Adrenal gland (tissue), 12 donors: ENCODE measurements around the gene DSCAML1. TPM values are rescaled to one million over a fixed set of nuclear protein-coding genes. Genes with fewer than 3 reads are reported as not detected.

Experiments
- DNase-seq, 7 donors: peaks; one replicate each; pipeline ENCODE4 v3.0.0-alpha.2; 2019 to 2020
- H3K27ac ChIP-seq, 5 donors: fragments of 200-600 bp; sonication (generic) in 4 of 5; 1 replicate in 3 of 5; 2 replicates in 2 of 5; pipeline versions ENCODE4 v1.5.1 to v1.8.0; 2016 to 2020; ENCODE audit warnings: mild to moderate bottlenecking in 1 of 5
- H3K27me3 ChIP-seq: fragments of 200-600 bp; 2 replicates; pipeline ENCODE4 v1.8.0; 2021
- H3K36me3 ChIP-seq, 2 donors: fragments of 200-600 bp; replicated peaks in 1 of 2; 1 replicate in 1 of 2; 2 replicates in 1 of 2; pipeline versions ENCODE4 v1.5.1 to v1.8.0; 2018 to 2022
- H3K4me1 ChIP-seq, 2 donors: fragments of 200-600 bp; replicated peaks in 1 of 2; 1 replicate in 1 of 2; 2 replicates in 1 of 2; pipeline versions ENCODE4 v1.5.1 to v1.8.0; 2018 to 2021
- H3K4me3 ChIP-seq, 4 donors: fragments of 200-600 bp; sonication (generic) in 3 of 4; one replicate each; pipeline ENCODE4 v1.5.1; 2016 to 2018
- H3K9me3 ChIP-seq, 3 donors: fragments of 200-600 bp; sonication (generic) in 1 of 3; replicated peaks in 1 of 3; 1 replicate in 2 of 3; 2 replicates in 1 of 3; pipeline versions ENCODE4 v1.5.1 to v1.8.0; 2016 to 2021
- POLR2A ChIP-seq, 2 donors: fragments of 450-650 bp; IDR thresholded peaks; one replicate each; pipeline ENCODE4 v1.6.1; 2017; ENCODE audit warnings: antibody characterized with exemption in 2 of 2, mild to moderate bottlenecking in 2 of 2, moderate library complexity in 1 of 2
- WGBS, 4 donors: extraction: QIAGEN DNeasy Blood & Tissue Kit in 2 of 4; methylation state at CpG; one replicate each; pipeline versions ENCODE4 v1.1.5 to v1.1.7; 2013 to 2017; 5-methylcytosine and 5-hydroxymethylcytosine counted together
- intact Hi-C, 2 donors: fragments of 100-400 bp; cut with DNase I; formaldehyde crosslinking; loops; one replicate each; pipeline versions ENCODE4 v1.14.1 to v1.15.0; 2022 to 2023
- polyA plus RNA-seq, 3 donors: library from polyadenylated mRNA; stranded (reverse); fragments of 200-250 nt in 2 of 3; fragments of 350-450 nt in 1 of 3; fragmentation: Illumina TruSeq in 1 of 3; extraction: RNeasy Lipid Tissue Mini Kit (QIAGEN cat#74804) in 1 of 3; gene quantifications; one replicate each; pipeline ENCODE4 v1.2.3, GENCODE V29; 2013 to 2014
- total RNA-seq, 9 donors: library from RNA; depleted of rRNA in 4 of 9; stranded (reverse); fragments of >200 nt in 4 of 9; fragments of 120-200 nt in 1 of 9; fragmentation: NEBNext Ultra II Directional in 1 of 9; extraction: Animal tissue kit (Norgen Biotek cat#: 25700) in 1 of 9; gene quantifications; one replicate each; pipeline versions ENCODE4 v1.1.0 to v1.2.4, GENCODE V29; 2013 to 2023
- TF ChIP-seq, protein P1 (sequence below), 6 experiments: fragments of 450-650 bp in 4 of 6; fragments of 200-600 bp in 2 of 6; sonication (generic) in 1 of 6; IDR thresholded peaks; 1 replicate in 5 of 6; 2 replicates in 1 of 6; pipeline versions ENCODE4 v1.5.1 to v1.8.0; 2016 to 2021; ENCODE audit warnings: antibody characterized with exemption in 6 of 6, mild to moderate bottlenecking in 2 of 6, moderate library complexity in 1 of 6
- donor health status: healthy with polysubstance abuse.
- donor health status: Bipolar disorder and iron deficiency.
- donor health status: DM: yes; HTN: yes; CAD: no.
- donor health status: DM: no; HTN: no; CAD: no.
- donor health status: DM: no; HTN: no; CAD: no.
- donor health status: DM: yes; HTN: yes; CAD: no.

The DSCAML1 gene
- total and polyA plus RNA-seq, 12 donors, result 0.09 to 1.9 (median 0.55) TPM; not detected in 1

DNA sequence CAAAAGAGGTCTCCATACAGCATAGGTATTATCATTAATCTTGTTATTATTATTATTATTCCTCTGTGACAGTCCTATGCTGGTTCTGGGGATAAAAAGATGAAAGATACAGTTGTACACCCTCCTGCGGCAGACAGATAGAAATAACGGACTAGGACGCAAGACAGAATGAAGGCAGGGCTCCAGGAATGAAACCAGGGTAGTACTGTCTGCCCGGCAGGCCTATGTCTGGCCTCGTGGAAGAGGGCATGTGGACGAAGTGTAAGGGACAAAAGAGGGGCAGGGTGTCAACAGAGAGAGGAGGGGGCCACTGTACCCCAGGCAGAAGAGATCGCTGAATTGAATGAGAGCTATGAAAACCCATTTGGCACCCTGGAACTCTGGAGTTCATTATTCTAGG, 25.2 kb downstream of the DSCAML1 start:
- WGBS, 4 donors, result 84 to 91% (median 88%) methylated on average over 7 of the region's 7 CpGs
- Histone ChIP-seq H3K9me3 (no peaks in the 10 kb centered on the region), H3K4me1 (no peaks in the 10 kb centered on the region), H3K27me3 (no peaks in the 10 kb centered on the region), H3K27ac (no peak overlapping the region), H3K36me3 (no peaks in the 10 kb centered on the region), H3K4me3 (no peak overlapping the region)
- DNase-seq, result no peak
- no peak for TF ChIP-seq POLR2A (IDR thresholded peaks at IDR 0.05)
- TF ChIP-seq, protein P1, sequence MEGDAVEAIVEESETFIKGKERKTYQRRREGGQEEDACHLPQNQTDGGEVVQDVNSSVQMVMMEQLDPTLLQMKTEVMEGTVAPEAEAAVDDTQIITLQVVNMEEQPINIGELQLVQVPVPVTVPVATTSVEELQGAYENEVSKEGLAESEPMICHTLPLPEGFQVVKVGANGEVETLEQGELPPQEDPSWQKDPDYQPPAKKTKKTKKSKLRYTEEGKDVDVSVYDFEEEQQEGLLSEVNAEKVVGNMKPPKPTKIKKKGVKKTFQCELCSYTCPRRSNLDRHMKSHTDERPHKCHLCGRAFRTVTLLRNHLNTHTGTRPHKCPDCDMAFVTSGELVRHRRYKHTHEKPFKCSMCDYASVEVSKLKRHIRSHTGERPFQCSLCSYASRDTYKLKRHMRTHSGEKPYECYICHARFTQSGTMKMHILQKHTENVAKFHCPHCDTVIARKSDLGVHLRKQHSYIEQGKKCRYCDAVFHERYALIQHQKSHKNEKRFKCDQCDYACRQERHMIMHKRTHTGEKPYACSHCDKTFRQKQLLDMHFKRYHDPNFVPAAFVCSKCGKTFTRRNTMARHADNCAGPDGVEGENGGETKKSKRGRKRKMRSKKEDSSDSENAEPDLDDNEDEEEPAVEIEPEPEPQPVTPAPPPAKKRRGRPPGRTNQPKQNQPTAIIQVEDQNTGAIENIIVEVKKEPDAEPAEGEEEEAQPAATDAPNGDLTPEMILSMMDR (IDR thresholded peaks at IDR 0.05), result no peak
- intact Hi-C loops, result no loop called here

DNA sequence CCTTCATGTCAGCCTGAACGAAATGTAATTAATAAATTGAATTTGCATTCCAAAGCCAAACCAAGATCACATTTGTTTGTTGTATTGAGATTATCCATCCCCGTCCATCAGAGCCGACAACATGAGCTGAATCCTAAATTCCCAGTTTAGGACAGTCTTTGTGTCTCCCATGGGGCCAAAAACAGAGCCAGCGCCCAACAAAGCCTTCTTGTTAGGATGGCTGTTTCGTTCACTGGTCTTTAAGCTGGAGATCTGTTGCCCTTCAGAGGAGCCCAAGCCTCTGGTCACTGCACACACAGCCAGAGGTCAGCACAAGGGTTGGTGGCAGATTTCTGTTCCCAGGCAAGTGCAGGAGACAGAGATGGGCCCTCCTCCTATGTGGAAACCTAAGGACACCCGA, 25.8 kb downstream of the DSCAML1 start:
- Histone ChIP-seq H3K9me3 (no peaks in the 10 kb centered on the region), H3K36me3 (no peaks in the 10 kb centered on the region), H3K4me1 (no peaks in the 10 kb centered on the region), H3K27ac (no peak overlapping the region), H3K4me3 (no peak overlapping the region), H3K27me3 (no peaks in the 10 kb centered on the region)
- DNase-seq, result no peak
- 81 to 87% (median 86%) methylated on average over 6 of the region's 6 CpGs for WGBS, 4 donors
- TF ChIP-seq, protein P1 (IDR thresholded peaks at IDR 0.05), result no peak
- no peak for TF ChIP-seq POLR2A (IDR thresholded peaks at IDR 0.05)
- intact Hi-C loops, result no loop called here

DNA sequence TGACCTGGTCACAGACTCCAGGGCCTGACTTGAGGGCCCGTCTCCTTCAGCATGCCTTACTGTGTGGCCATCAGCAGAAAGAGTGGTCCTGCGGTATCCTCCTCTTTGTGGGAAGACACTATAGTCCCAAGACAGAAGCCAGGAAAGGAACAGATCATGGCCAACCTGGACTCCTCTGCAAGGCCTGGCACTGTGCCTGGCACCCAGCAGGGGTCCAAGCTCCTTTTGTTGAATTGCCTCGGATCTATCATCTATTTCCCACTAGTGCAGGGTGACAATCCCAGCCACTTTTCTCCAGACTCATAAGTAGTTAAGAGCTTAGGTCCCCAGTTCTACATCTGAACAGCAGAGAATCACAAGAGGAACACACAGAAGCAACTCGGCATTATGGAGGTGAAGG, 27.0 kb downstream of the DSCAML1 start:
- Histone ChIP-seq H3K4me3 (no peak overlapping the region), H3K4me1 (no peaks in the 10 kb centered on the region), H3K27me3 (peaks cover 5% of the 10 kb centered on the region), H3K36me3 (no peaks in the 10 kb centered on the region), H3K9me3 (no peaks in the 10 kb centered on the region), H3K27ac (no peak overlapping the region)
- WGBS, 4 donors, result 84 to 89% (median 87%) methylated on average over 4 of the region's 4 CpGs
- intact Hi-C loops, result no loop called here
- no peak for TF ChIP-seq POLR2A (IDR thresholded peaks at IDR 0.05)
- TF ChIP-seq, protein P1 (IDR thresholded peaks at IDR 0.05), result no peak
- no peak for DNase-seq

DNA sequence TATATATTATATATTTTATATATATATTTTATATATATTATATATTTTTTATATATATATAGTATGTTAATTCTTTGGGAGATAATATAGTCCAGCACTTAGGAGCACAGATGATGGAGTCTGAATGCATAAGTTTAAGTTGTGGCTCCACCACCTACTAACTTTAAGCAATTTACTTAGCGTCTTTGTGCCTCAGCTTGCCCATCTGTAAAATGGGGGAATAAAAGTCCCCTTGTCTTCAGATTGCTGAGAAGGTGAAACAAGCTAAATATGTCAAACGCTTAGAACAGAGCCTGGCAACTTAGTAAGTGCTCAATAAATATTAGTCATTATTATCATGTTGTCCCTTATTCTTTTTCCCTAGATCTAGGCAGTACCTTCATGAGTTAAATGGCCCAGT, 27.5 kb downstream of the DSCAML1 start:
- no peaks in the 10 kb centered on the region for H3K4me1 ChIP-seq
- H3K36me3 ChIP-seq, result no peaks in the 10 kb centered on the region
- WGBS, 4 donors, result 90 to 96% (median 92%) methylated on average over 2 of the region's 2 CpGs
- intact Hi-C loops, result no loop called here
- no peak overlapping the region for H3K4me3 ChIP-seq
- no peak for TF ChIP-seq POLR2A (IDR thresholded peaks at IDR 0.05)
- TF ChIP-seq, protein P1 (IDR thresholded peaks at IDR 0.05), result no peak
- peaks cover 5% of the 10 kb centered on the region for H3K27me3 ChIP-seq
- no peak overlapping the region for H3K27ac ChIP-seq
- no peak for DNase-seq
- H3K9me3 ChIP-seq, result no peaks in the 10 kb centered on the region
